ENCODE measurements around the gene MRPL17. TPM values are rescaled to one million over a fixed set of nuclear protein-coding genes. Genes with fewer than 3 reads are reported as not detected.

Gene MRPL17
- total and polyA plus RNA-seq, 2 donors (not counting 1 experiment from before 2014, with no cell fraction given), result 44.4 to 53.2 TPM

- Histone ChIP-seq H3K4me2 (ENCODE audit: extremely low read depth, insufficient read depth, low read length) (peak overlapping the region; percentile 33), H3K9me3 (ENCODE audit: control insufficient read depth, insufficient read depth, low read depth, low read length) (no peaks in the 10 kb centered on the region), H3K79me2 (ENCODE audit: control insufficient read depth, insufficient read depth, low read length) (no peaks in the 10 kb centered on the region), H3K27ac (ENCODE audit: insufficient read depth, low read length) (peak overlapping the region; percentile 4), H4K20me1 (ENCODE audit: control insufficient read depth, extremely low read depth, insufficient read depth, low read length) (no peaks in the 10 kb centered on the region), H2AFZ (ENCODE audit: low read length) (no peak overlapping the region), H3K9ac (ENCODE audit: insufficient read depth, low read length) (no peak overlapping the region), H3K4me1 (ENCODE audit: control insufficient read depth, extremely low read depth, insufficient read depth, low read length) (peaks cover 12% of the 10 kb centered on the region), H3K36me3 (ENCODE audit: control insufficient read depth, insufficient read depth, low read length) (no peaks in the 10 kb centered on the region), H3K4me3 (replicated peaks in 1 of 4; ENCODE audit: control extremely low read depth in 1 of 4, insufficient read depth in 1 of 4, low read depth in 3 of 4, low read length in 4 of 4) (no peak overlapping the region), H3K27me3 (ENCODE audit: control insufficient read depth, insufficient read depth, low read length) (no peaks in the 10 kb centered on the region)
- DNase-seq (ENCODE audit: low read depth in 2 of 2), result no peak
- TF ChIP-seq CTCF (conservative IDR thresholded peaks at IDR 0.05 in 1 of 2, IDR thresholded peaks at IDR 0.05 in 1 of 2; ENCODE audit: low read depth in 1 of 2, low read length in 2 of 2) (no peak), EZH2 (IDR thresholded peaks at IDR 0.05; ENCODE audit: low read length, missing control alignments) (no peak)
Observed at GRCh38 chr11:6638429-6638828, 44.7 kb downstream of the MRPL17 start.

- peaks cover 12% of the 10 kb centered on the region for H3K4me1 ChIP-seq (ENCODE audit: control insufficient read depth, extremely low read depth, insufficient read depth, low read length)
- H3K4me3 ChIP-seq (replicated peaks in 1 of 4; ENCODE audit: control extremely low read depth in 1 of 4, insufficient read depth in 1 of 4, low read depth in 3 of 4, low read length in 4 of 4), result no peak overlapping the region
- peak overlapping the region; percentile 33 for H3K4me2 ChIP-seq (ENCODE audit: extremely low read depth, insufficient read depth, low read length)
- H3K9ac ChIP-seq (ENCODE audit: insufficient read depth, low read length), result no peak overlapping the region
- peak; percentile 50 to 80 for DNase-seq (ENCODE audit: low read depth in 2 of 2)
- H3K36me3 ChIP-seq (ENCODE audit: control insufficient read depth, insufficient read depth, low read length), result no peaks in the 10 kb centered on the region
- H3K9me3 ChIP-seq (ENCODE audit: control insufficient read depth, insufficient read depth, low read depth, low read length), result no peaks in the 10 kb centered on the region
- H4K20me1 ChIP-seq (ENCODE audit: control insufficient read depth, extremely low read depth, insufficient read depth, low read length), result no peaks in the 10 kb centered on the region
- TF ChIP-seq CTCF (conservative IDR thresholded peaks at IDR 0.05 in 1 of 2, IDR thresholded peaks at IDR 0.05 in 1 of 2; ENCODE audit: low read depth in 1 of 2, low read length in 2 of 2), result no peak
- no peak for TF ChIP-seq EZH2 (IDR thresholded peaks at IDR 0.05; ENCODE audit: low read length, missing control alignments)
- no peaks in the 10 kb centered on the region for H3K79me2 ChIP-seq (ENCODE audit: control insufficient read depth, insufficient read depth, low read length)
- H3K27ac ChIP-seq (ENCODE audit: insufficient read depth, low read length), result peak overlapping the region; percentile 4
- H3K27me3 ChIP-seq (ENCODE audit: control insufficient read depth, insufficient read depth, low read length), result no peaks in the 10 kb centered on the region
- H2AFZ ChIP-seq (ENCODE audit: low read length), result no peak overlapping the region
Observed at GRCh38 chr11:6637871-6638270, 45.3 kb downstream of the MRPL17 start.

- Histone ChIP-seq H3K4me2 (ENCODE audit: extremely low read depth, insufficient read depth, low read length) (no peak overlapping the region), H3K9ac (ENCODE audit: insufficient read depth, low read length) (no peak overlapping the region), H4K20me1 (ENCODE audit: control insufficient read depth, extremely low read depth, insufficient read depth, low read length) (no peaks in the 10 kb centered on the region), H3K79me2 (ENCODE audit: control insufficient read depth, insufficient read depth, low read length) (no peaks in the 10 kb centered on the region), H2AFZ (ENCODE audit: low read length) (no peak overlapping the region), H3K36me3 (ENCODE audit: control insufficient read depth, insufficient read depth, low read length) (no peaks in the 10 kb centered on the region), H3K4me3 (replicated peaks in 1 of 4; ENCODE audit: control extremely low read depth in 1 of 4, insufficient read depth in 1 of 4, low read depth in 3 of 4, low read length in 4 of 4) (no peak overlapping the region), H3K9me3 (ENCODE audit: control insufficient read depth, insufficient read depth, low read depth, low read length) (no peaks in the 10 kb centered on the region), H3K27ac (ENCODE audit: insufficient read depth, low read length) (no peak overlapping the region), H3K4me1 (ENCODE audit: control insufficient read depth, extremely low read depth, insufficient read depth, low read length) (peaks cover 12% of the 10 kb centered on the region), H3K27me3 (ENCODE audit: control insufficient read depth, insufficient read depth, low read length) (no peaks in the 10 kb centered on the region)
- no peak for TF ChIP-seq CTCF (conservative IDR thresholded peaks at IDR 0.05 in 1 of 2, IDR thresholded peaks at IDR 0.05 in 1 of 2; ENCODE audit: low read depth in 1 of 2, low read length in 2 of 2)
- TF ChIP-seq EZH2 (IDR thresholded peaks at IDR 0.05; ENCODE audit: low read length, missing control alignments), result no peak
- no peak for DNase-seq (ENCODE audit: low read depth in 2 of 2)
Observed at GRCh38 chr11:6636480-6636879, 46.7 kb downstream of the MRPL17 start.

Measured in fibroblast of lung (primary cell).